NCI-H146 treated with DMSO at 0.1 percent for 48 hours (cell line): ENCODE data around the gene MAP7D3.
A peak's percentile ranks its signal among the peaks of the same experiment; 100 is the strongest.

Source experiments
- DNase-seq: peaks from one replicate; lab custom pipeline; 2025; ENCODE audit not compliant: unreplicated experiment; lab: John Stamatoyannopoulos, UW

The MAP7D3 gene

GRCh38 chrX:136206916-136207315, 44.3 kb downstream of the MAP7D3 start:
- no peak for DNase-seq

- peak; percentile 47 for DNase-seq
These were observed 45.3 kb downstream of the MAP7D3 start for GRCh38 chrX:136205882-136206380.

- DNase-seq = no peak
These were observed 46.6 kb downstream of the MAP7D3 start for GRCh38 chrX:136204571-136204970.

- DNase-seq = no peak
These were observed 47.2 kb downstream of the MAP7D3 start for GRCh38 chrX:136203951-136204350.

GRCh38 chrX:136203438-136203837, 47.8 kb downstream of the MAP7D3 start:
- no peak for DNase-seq

GRCh38 chrX:136202889-136203288, 48.3 kb downstream of the MAP7D3 start:
- no peak for DNase-seq

- no peak for DNase-seq
These were observed 49.6 kb downstream of the MAP7D3 start for GRCh38 chrX:136201601-136202000.

- no peak for DNase-seq
These were observed 50.7 kb downstream of the MAP7D3 start for GRCh38 chrX:136200466-136200865.

- DNase-seq = no peak
These were observed 51.8 kb downstream of the MAP7D3 start for GRCh38 chrX:136199365-136199764.

- DNase-seq = no peak
These were observed 52.4 kb downstream of the MAP7D3 start for GRCh38 chrX:136198678-136199243.

- DNase-seq = no peak
These were observed 53.2 kb downstream of the MAP7D3 start for GRCh38 chrX:136198010-136198409.

GRCh38 chrX:136196691-136197155, 54.5 kb downstream of the MAP7D3 start:
- DNase-seq = no peak

GRCh38 chrX:136195247-136195646, 56.0 kb downstream of the MAP7D3 start:
- no peak for DNase-seq

GRCh38 chrX:136194536-136194935, 56.7 kb downstream of the MAP7D3 start:
- DNase-seq = no peak

- no peak for DNase-seq
These were observed 57.4 kb downstream of the MAP7D3 start for GRCh38 chrX:136193771-136194170.

GRCh38 chrX:136192839-136193414, 58.3 kb downstream of the MAP7D3 start:
- DNase-seq = no peak

- DNase-seq = no peak
These were observed 59.1 kb downstream of the MAP7D3 start for GRCh38 chrX:136192135-136192534.

- DNase-seq = no peak
These were observed 60.0 kb downstream of the MAP7D3 start for GRCh38 chrX:136191171-136191570.

GRCh38 chrX:136190038-136190713, 61.0 kb downstream of the MAP7D3 start:
- DNase-seq = no peak

GRCh38 chrX:136189222-136189621, 62.0 kb downstream of the MAP7D3 start:
- no peak for DNase-seq

- DNase-seq = no peak
These were observed 65.2 kb downstream of the MAP7D3 start for GRCh38 chrX:136186023-136186413.

- DNase-seq = no peak
These were observed 65.7 kb downstream of the MAP7D3 start for GRCh38 chrX:136185401-136186022.
